ENCODE results near the gene CDC37.

DNA sequence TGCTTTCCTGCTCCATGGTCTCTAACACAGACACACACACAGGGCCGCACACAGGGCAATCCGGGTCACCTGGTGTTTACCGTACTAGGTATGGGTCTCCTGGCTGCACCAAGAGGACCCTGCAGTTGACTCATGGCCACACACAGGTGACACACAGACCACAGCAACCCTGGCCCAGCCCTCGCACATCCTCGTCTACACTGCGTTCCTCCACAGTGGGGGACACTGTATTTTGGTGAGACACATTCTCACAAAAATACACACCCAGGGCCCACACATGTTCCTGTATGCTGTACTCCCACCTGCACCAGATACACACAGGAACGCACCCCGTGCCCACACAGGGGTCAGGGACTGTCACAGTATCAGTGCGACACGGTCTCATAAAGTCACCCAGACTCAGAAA lies 29.8 kb upstream of the CDC37 start:
- TF ChIP-seq, protein P1, sequence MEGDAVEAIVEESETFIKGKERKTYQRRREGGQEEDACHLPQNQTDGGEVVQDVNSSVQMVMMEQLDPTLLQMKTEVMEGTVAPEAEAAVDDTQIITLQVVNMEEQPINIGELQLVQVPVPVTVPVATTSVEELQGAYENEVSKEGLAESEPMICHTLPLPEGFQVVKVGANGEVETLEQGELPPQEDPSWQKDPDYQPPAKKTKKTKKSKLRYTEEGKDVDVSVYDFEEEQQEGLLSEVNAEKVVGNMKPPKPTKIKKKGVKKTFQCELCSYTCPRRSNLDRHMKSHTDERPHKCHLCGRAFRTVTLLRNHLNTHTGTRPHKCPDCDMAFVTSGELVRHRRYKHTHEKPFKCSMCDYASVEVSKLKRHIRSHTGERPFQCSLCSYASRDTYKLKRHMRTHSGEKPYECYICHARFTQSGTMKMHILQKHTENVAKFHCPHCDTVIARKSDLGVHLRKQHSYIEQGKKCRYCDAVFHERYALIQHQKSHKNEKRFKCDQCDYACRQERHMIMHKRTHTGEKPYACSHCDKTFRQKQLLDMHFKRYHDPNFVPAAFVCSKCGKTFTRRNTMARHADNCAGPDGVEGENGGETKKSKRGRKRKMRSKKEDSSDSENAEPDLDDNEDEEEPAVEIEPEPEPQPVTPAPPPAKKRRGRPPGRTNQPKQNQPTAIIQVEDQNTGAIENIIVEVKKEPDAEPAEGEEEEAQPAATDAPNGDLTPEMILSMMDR (IDR thresholded peaks at IDR 0.05; ENCODE audit: low read depth, low read length), result no peak
- TF ChIP-seq, protein P2, sequence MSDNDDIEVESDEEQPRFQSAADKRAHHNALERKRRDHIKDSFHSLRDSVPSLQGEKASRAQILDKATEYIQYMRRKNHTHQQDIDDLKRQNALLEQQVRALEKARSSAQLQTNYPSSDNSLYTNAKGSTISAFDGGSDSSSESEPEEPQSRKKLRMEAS (IDR thresholded peaks at IDR 0.05; ENCODE audit: low read depth, low read length), result no peak
- no peak for TF ChIP-seq POLR2A (IDR thresholded peaks at IDR 0.05; ENCODE audit: extremely low read depth, insufficient read length)

Data from NB4 (cell line).